SK-N-SH (cell line): ENCODE results near the gene SERBP1. TPM values are rescaled to one million over a fixed set of nuclear protein-coding genes. Genes with fewer than 3 reads are reported as not detected.

Experiments used
- CTCF ChIA-PET: fragments of 300-600, 350-600 bp; formaldehyde crosslinking; extraction: SDS; loops from one replicate; lab custom pipeline; 2021; lab: Yijun Ruan, JAX
- POLR2A ChIA-PET: fragments of 350-600 bp; sonication (Branson Sonifier 250); formaldehyde crosslinking; extraction: SDS; loops from one replicate; lab custom pipeline; 2020; ENCODE audit warnings: antibody characterized with exemption, inconsistent platforms; lab: Yijun Ruan, JAX
- DNase-seq: peaks from one replicate; pipeline ENCODE4 v3.0.0; 2012
- H2AFZ ChIP-seq: fragments of 200-600 bp; sonication (generic); 2 replicates; pipeline ENCODE4 v1.8.1; 2016; ENCODE audit warnings: antibody characterized with exemption, mild to moderate bottlenecking, low read depth
- H3F3A ChIP-seq: fragments of 200-600 bp; sonication (generic); replicated peaks from 2 replicates; pipeline ENCODE3; 2016; ENCODE audit warnings: antibody characterized with exemption, mild to moderate bottlenecking; ENCODE audit not compliant: insufficient read depth
- H3K27ac ChIP-seq, 2 experiments: fragments of 200-500 bp in 1 of 2; fragments of 200-600 bp in 1 of 2; sonication (Bioruptor generic) in 1 of 2; sonication (generic), shearing (Covaris generic) in 1 of 2; 2 replicates each; pipeline versions ENCODE4 v1.5.1 to v1.6.1; 2014 to 2016; ENCODE audit warnings: low read depth in 2 of 2, inconsistent platforms in 1 of 2, low read length in 1 of 2, mild to moderate bottlenecking in 1 of 2, mixed read lengths in 1 of 2
- H3K27me3 ChIP-seq: fragments of 200-600 bp; sonication (generic), shearing (Covaris generic); 2 replicates; pipeline ENCODE4 v1.6.1; 2016; ENCODE audit warnings: mixed run types; ENCODE audit not compliant: insufficient read depth
- H3K36me3 ChIP-seq, 2 experiments: fragments of 200-500 bp in 1 of 2; fragments of 200-600 bp in 1 of 2; sonication (Bioruptor generic) in 1 of 2; sonication (generic) in 1 of 2; replicated peaks in 1 of 2; 2 replicates each; pipeline versions ENCODE3 to v1.5.1; 2014 to 2016; ENCODE audit warnings: low read length in 1 of 2, mild to moderate bottlenecking in 1 of 2; ENCODE audit not compliant: insufficient read depth in 2 of 2, control insufficient read depth in 1 of 2
- H3K4me1 ChIP-seq, 2 experiments: fragments of 200-500 bp in 1 of 2; fragments of 200-600 bp in 1 of 2; sonication (Bioruptor generic) in 1 of 2; sonication (generic), shearing (Covaris generic) in 1 of 2; 2 replicates each; pipeline versions ENCODE4 v1.5.1 to v1.6.1; 2014 to 2016; ENCODE audit warnings: low read depth in 1 of 2, low read length in 1 of 2, mixed run types in 1 of 2; ENCODE audit not compliant: insufficient read depth in 2 of 2, control insufficient read depth in 1 of 2
- H3K4me2 ChIP-seq: fragments of 200-600 bp; sonication (generic), shearing (Covaris generic); 2 replicates; pipeline ENCODE4 v1.6.1; 2017; ENCODE audit warnings: mixed run types
- H3K4me3 ChIP-seq, 2 experiments: fragments of 200-500 bp in 1 of 2; fragments of 200-600 bp in 1 of 2; sonication (Bioruptor generic) in 1 of 2; sonication (generic), shearing (Covaris generic) in 1 of 2; 2 replicates each; pipeline versions ENCODE4 v1.5.1 to v1.8.1; 2014 to 2016; ENCODE audit warnings: low read depth in 2 of 2, inconsistent platforms in 1 of 2, low read length in 1 of 2, mild to moderate bottlenecking in 1 of 2, mixed read lengths in 1 of 2, moderate library complexity in 1 of 2
- H3K79me2 ChIP-seq: fragments of 200-600 bp; sonication (generic); 2 replicates; pipeline ENCODE4 v1.8.1; 2017; ENCODE audit warnings: mild to moderate bottlenecking; ENCODE audit not compliant: insufficient read depth
- H3K9ac ChIP-seq: fragments of 200-600 bp; sonication (generic); 2 replicates; pipeline ENCODE4 v1.6.1; 2017; ENCODE audit warnings: mixed run types
- H3K9me2 ChIP-seq: fragments of 200-600 bp; sonication (generic); 2 replicates; pipeline ENCODE4 v1.6.1; 2017; ENCODE audit warnings: mixed run types
- H3K9me3 ChIP-seq: fragments of 200-600 bp; sonication (generic); 2 replicates; pipeline ENCODE4 v1.6.1; 2017; ENCODE audit warnings: mixed run types, mild to moderate bottlenecking, moderate library complexity
- H4K20me1 ChIP-seq: fragments of 200-600 bp; sonication (generic); 2 replicates; pipeline ENCODE4 v1.6.1; 2017; ENCODE audit warnings: mild to moderate bottlenecking, mixed run types; ENCODE audit not compliant: insufficient read depth
- ELF1 ChIP-seq: IDR thresholded peaks from 2 replicates; pipeline ENCODE4 v1.4.0; 2012
- GABPA ChIP-seq: IDR thresholded peaks from 2 replicates; pipeline ENCODE4 v1.4.0; 2012; ENCODE audit warnings: low read depth, mild to moderate bottlenecking
- GATA2 ChIP-seq: sonication (generic); formaldehyde crosslinking; IDR thresholded peaks from 2 replicates; pipeline ENCODE4 v1.5.0; 2020; ENCODE audit warnings: mild to moderate bottlenecking, missing genetic modification reagents
- JUND ChIP-seq: IDR thresholded peaks from 2 replicates; pipeline ENCODE4 v1.4.0; 2012
- MAX ChIP-seq: IDR thresholded peaks from 2 replicates; pipeline ENCODE4 v1.4.0; 2012; ENCODE audit warnings: low read depth
- MXI1 ChIP-seq: IDR thresholded peaks from 2 replicates; pipeline ENCODE4 v1.6.1; 2012; ENCODE audit warnings: mild to moderate bottlenecking, low read depth, low read length, improper control_type of control experiment
- PBX3 ChIP-seq: IDR thresholded peaks from 2 replicates; pipeline ENCODE4; 2012
- POLR2AphosphoS5 ChIP-seq: IDR thresholded peaks from 2 replicates; pipeline ENCODE4 v1.6.1; 2012; ENCODE audit warnings: low read depth, low read length
- RFX5 ChIP-seq: IDR thresholded peaks from 2 replicates; pipeline ENCODE4 v1.6.1; 2012; ENCODE audit warnings: mild to moderate bottlenecking, improper control_type of control experiment, low read length
- SIN3A ChIP-seq: IDR thresholded peaks from 2 replicates; pipeline ENCODE4 v1.6.1; 2012; ENCODE audit warnings: low read depth, mild to moderate bottlenecking, low read length, moderate library complexity, borderline replicate concordance
- SMC3 ChIP-seq: IDR thresholded peaks from 2 replicates; pipeline ENCODE4 v1.6.1; 2012; ENCODE audit warnings: low read depth, low read length, improper control_type of control experiment
- TEAD4 ChIP-seq: IDR thresholded peaks from 2 replicates; pipeline ENCODE4 v1.4.0; 2012; ENCODE audit warnings: mild to moderate bottlenecking, borderline replicate concordance; ENCODE audit not compliant: insufficient read depth
- ZBTB33 ChIP-seq: IDR thresholded peaks from 2 replicates; pipeline ENCODE4 v1.4.0; 2012; ENCODE audit warnings: low read depth, borderline replicate concordance
- WGBS: methylation state at CpG from one replicate; pipeline ENCODE4 v1.1.6; 2017; ENCODE audit warnings: low lambda C conversion rate; 5-methylcytosine and 5-hydroxymethylcytosine counted together
- polyA plus RNA-seq, 3 experiments: library from polyadenylated mRNA; depleted of rRNA; stranded (reverse); fragments of >200 nt; gene quantifications; 2 replicates each; pipeline ENCODE4 v1.2.3, GENCODE V29; 2012

Gene SERBP1
- polyA plus RNA-seq, 1 of the 3 experiments (the other 2 are of a cell fraction): 194 TPM

- 86% methylated on average over 3 of the region's 3 CpGs for WGBS
- no peak overlapping the region for H2AFZ ChIP-seq
- no peak overlapping the region for H3K27ac ChIP-seq
- no peaks in the 10 kb centered on the region for H3K27me3 ChIP-seq
- ChIA-PET POLR2A (no interaction called here), CTCF (no interaction called here)
- no peaks in the 10 kb centered on the region for H3K79me2 ChIP-seq
- no peaks in the 10 kb centered on the region for H3F3A ChIP-seq
- H4K20me1 ChIP-seq: no peaks in the 10 kb centered on the region
- no peak overlapping the region for H3K9ac ChIP-seq
- H3K9me3 ChIP-seq: no peaks in the 10 kb centered on the region
- H3K9me2 ChIP-seq: no peaks in the 10 kb centered on the region
- peaks cover 0 to 3% of the 10 kb centered on the region in 2 experiments; a peak in 1 of 4 replicates for H3K4me1 ChIP-seq
- no peaks in the 10 kb centered on the region for H3K36me3 ChIP-seq
- TF ChIP-seq TEAD4: no peak
- TF ChIP-seq PBX3: no peak
- TF ChIP-seq GATA2: no peak
- no peak for TF ChIP-seq GABPA
- TF ChIP-seq ZBTB33: no peak
- no peak for TF ChIP-seq MXI1
- TF ChIP-seq SIN3A: no peak
- TF ChIP-seq ELF1: no peak
- H3K4me2 ChIP-seq: no peak overlapping the region
- no peak for DNase-seq
- no peak overlapping the region for H3K4me3 ChIP-seq
These were observed 28.9 kb upstream of the SERBP1 start for GRCh38 chr1:67459068-67459467.

- no peaks in the 10 kb centered on the region for H3F3A ChIP-seq
- H3K4me1 ChIP-seq: peaks cover 0 to 2% of the 10 kb centered on the region in 2 experiments; a peak in 1 of 4 replicates
- ChIA-PET POLR2A (no interaction called here), CTCF (no interaction called here)
- H3K27me3 ChIP-seq: no peaks in the 10 kb centered on the region
- no peaks in the 10 kb centered on the region for H3K79me2 ChIP-seq
- H3K4me3 ChIP-seq: no peak overlapping the region
- TF ChIP-seq JUND (no peak), MAX (no peak), SMC3 (no peak), RFX5 (no peak), POLR2AphosphoS5 (no peak)
- H3K9me3 ChIP-seq: no peaks in the 10 kb centered on the region
- H4K20me1 ChIP-seq: no peaks in the 10 kb centered on the region
- WGBS: 81% methylated on average over 1 of the region's 1 CpG
- H3K4me2 ChIP-seq: no peak overlapping the region
- no peak for DNase-seq
- H3K9me2 ChIP-seq: no peaks in the 10 kb centered on the region
- no peak overlapping the region for H2AFZ ChIP-seq
- no peak overlapping the region for H3K9ac ChIP-seq
- H3K36me3 ChIP-seq: no peaks in the 10 kb centered on the region
- no peak overlapping the region for H3K27ac ChIP-seq
These were observed 28.5 kb upstream of the SERBP1 start for GRCh38 chr1:67458663-67459062.
